ENCODE results near the gene SMCHD1. TPM values are rescaled to one million over a fixed set of nuclear protein-coding genes. Genes with fewer than 3 reads are reported as not detected.

SMCHD1 gene
- total RNA-seq, 1 experiment from 2014 or later, result 48.6 TPM

- TF ChIP-seq REST (IDR thresholded peaks at IDR 0.05; ENCODE audit: low read depth) (no peak), ELF1 (IDR thresholded peaks at IDR 0.05; ENCODE audit: borderline replicate concordance, low read depth) (no peak), EGR1 (IDR thresholded peaks at IDR 0.05; ENCODE audit: low read depth) (no peak), RAD21 (IDR thresholded peaks at IDR 0.05; ENCODE audit: low read depth) (no peak), SRF (IDR thresholded peaks at IDR 0.05; ENCODE audit: low read depth) (no peak)
Observed at GRCh38 chr18:2714140-2714539, 58.6 kb downstream of the SMCHD1 start (continued).

- H3K9me2 ChIP-seq (ENCODE audit: insufficient read depth), result no peaks in the 10 kb centered on the region
- H4K20me1 ChIP-seq (ENCODE audit: insufficient read depth), result 0 out of 2 replicates have a peak, but pooled peaks cover 6% of the 10 kb centered on the region
- no peak overlapping the region for H3K4me2 ChIP-seq (ENCODE audit: low read length)
- no peak overlapping the region for H2AFZ ChIP-seq (ENCODE audit: low read depth, low read length, poor library complexity, severe bottlenecking)
- no TSS peak for BruUV-seq (replicated peaks)
- intact Hi-C loops (cut with micrococcal nuclease), result no loop called here
- TF ChIP-seq POLR2A (IDR thresholded peaks at IDR 0.05; ENCODE audit: borderline replicate concordance, extremely low read depth, insufficient read depth, insufficient read length) (no peak), ATF3 (IDR thresholded peaks at IDR 0.05) (no peak), ZNF274 (IDR thresholded peaks at IDR 0.05; ENCODE audit: low read depth, low read length) (no peak), SRF (IDR thresholded peaks at IDR 0.05; ENCODE audit: low read depth) (no peak), MAX (IDR thresholded peaks at IDR 0.05) (no peak), ZBTB33 (IDR thresholded peaks at IDR 0.05; ENCODE audit: extremely low read depth, insufficient replicate concordance, low read length) (no peak), CTCF (IDR thresholded peaks at IDR 0.05 in 2 of 3, conservative IDR thresholded peaks at IDR 0.05 in 1 of 3; ENCODE audit: borderline replicate concordance in 1 of 3, insufficient read depth in 1 of 3, low read depth in 2 of 3, low read length in 2 of 3) (no peak), EGR1 (IDR thresholded peaks at IDR 0.05; ENCODE audit: low read depth) (no peak), POLR2AphosphoS5 (IDR thresholded peaks at IDR 0.05; ENCODE audit: low read depth, low read length) (no peak), ELF1 (IDR thresholded peaks at IDR 0.05; ENCODE audit: borderline replicate concordance, low read depth) (no peak), SIN3A (IDR thresholded peaks at IDR 0.05; ENCODE audit: low read depth) (no peak), JUND (IDR thresholded peaks at IDR 0.05) (no peak), YY1 (IDR thresholded peaks at IDR 0.05; ENCODE audit: extremely low read depth, insufficient replicate concordance, low read depth, low read length) (no peak), RAD21 (IDR thresholded peaks at IDR 0.05; ENCODE audit: low read depth) (no peak), CBX3 (IDR thresholded peaks at IDR 0.05; ENCODE audit: low read depth) (no peak), CEBPB (IDR thresholded peaks at IDR 0.05; ENCODE audit: low read depth) (no peak)
- H3K9ac ChIP-seq (ENCODE audit: low read length), result no peak overlapping the region
- H3K4me1 ChIP-seq (ENCODE audit: control insufficient read depth in 1 of 2, insufficient read depth in 2 of 2, low read length in 2 of 2), result no peaks in the 10 kb centered on the region
- H3K27me3 ChIP-seq (ENCODE audit: insufficient read depth, low read length), result no peaks in the 10 kb centered on the region
- ChIA-PET POLR2A (no interaction called here), CTCF (no interaction called here), RAD21 (ENCODE audit: low non-redundant PET in 1 of 2, low total read pairs in 2 of 2, uncharacterized antibody in 2 of 2, unreplicated experiment in 2 of 2) (no interaction called here)
- no peak overlapping the region for H3K27ac ChIP-seq (ENCODE audit: low read depth, low read length)
- H3K36me3 ChIP-seq (ENCODE audit: control insufficient read depth in 1 of 2, insufficient read depth in 2 of 2, low read length in 2 of 2), result peaks cover 8 to 16% of the 10 kb centered on the region in 2 experiments; a peak in 3 of 4 replicates
- H3K4me3 ChIP-seq (replicated peaks in 1 of 2; ENCODE audit: low read depth in 1 of 2, low read length in 2 of 2), result no peak overlapping the region
- H3K9me3 ChIP-seq (ENCODE audit: control insufficient read depth in 1 of 2, insufficient read depth in 1 of 2, low read depth in 1 of 2, low read length in 2 of 2), result no peaks in the 10 kb centered on the region
- peaks cover 74% of the 10 kb centered on the region for H3K79me2 ChIP-seq (ENCODE audit: insufficient read depth, low read length)
- no peak for ATAC-seq
- DNase-seq (ENCODE audit: low read depth, low spot score), result no peak
Observed at GRCh38 chr18:2715990-2716389, 60.5 kb downstream of the SMCHD1 start.
